Adrenal gland (tissue), 12 donors: ENCODE measurements around the gene ITPK1. TPM values are rescaled to one million over a fixed set of nuclear protein-coding genes. Genes with fewer than 3 reads are reported as not detected.

ENCODE experiments used
- DNase-seq, 7 donors: peaks; one replicate each; pipeline ENCODE4 v3.0.0-alpha.2; 2019 to 2020
- H3K27ac ChIP-seq, 5 donors: fragments of 200-600 bp; sonication (generic) in 4 of 5; 1 replicate in 3 of 5; 2 replicates in 2 of 5; pipeline versions ENCODE4 v1.5.1 to v1.8.0; 2016 to 2020; ENCODE audit warnings: mild to moderate bottlenecking in 1 of 5
- H3K27me3 ChIP-seq: fragments of 200-600 bp; 2 replicates; pipeline ENCODE4 v1.8.0; 2021
- H3K36me3 ChIP-seq, 2 donors: fragments of 200-600 bp; replicated peaks in 1 of 2; 1 replicate in 1 of 2; 2 replicates in 1 of 2; pipeline versions ENCODE4 v1.5.1 to v1.8.0; 2018 to 2022
- H3K4me1 ChIP-seq, 2 donors: fragments of 200-600 bp; replicated peaks in 1 of 2; 1 replicate in 1 of 2; 2 replicates in 1 of 2; pipeline versions ENCODE4 v1.5.1 to v1.8.0; 2018 to 2021
- H3K4me3 ChIP-seq, 4 donors: fragments of 200-600 bp; sonication (generic) in 3 of 4; one replicate each; pipeline ENCODE4 v1.5.1; 2016 to 2018
- H3K9me3 ChIP-seq, 3 donors: fragments of 200-600 bp; sonication (generic) in 1 of 3; replicated peaks in 1 of 3; 1 replicate in 2 of 3; 2 replicates in 1 of 3; pipeline versions ENCODE4 v1.5.1 to v1.8.0; 2016 to 2021
- POLR2A ChIP-seq, 2 donors: fragments of 450-650 bp; IDR thresholded peaks; one replicate each; pipeline ENCODE4 v1.6.1; 2017; ENCODE audit warnings: antibody characterized with exemption in 2 of 2, mild to moderate bottlenecking in 2 of 2, moderate library complexity in 1 of 2
- WGBS, 4 donors: extraction: QIAGEN DNeasy Blood & Tissue Kit in 2 of 4; methylation state at CpG; one replicate each; pipeline versions ENCODE4 v1.1.5 to v1.1.7; 2013 to 2017; 5-methylcytosine and 5-hydroxymethylcytosine counted together
- intact Hi-C, 2 donors: fragments of 100-400 bp; cut with DNase I; formaldehyde crosslinking; loops; one replicate each; pipeline versions ENCODE4 v1.14.1 to v1.15.0; 2022 to 2023
- polyA plus RNA-seq, 3 donors: library from polyadenylated mRNA; stranded (reverse); fragments of 200-250 nt in 2 of 3; fragments of 350-450 nt in 1 of 3; fragmentation: Illumina TruSeq in 1 of 3; extraction: RNeasy Lipid Tissue Mini Kit (QIAGEN cat#74804) in 1 of 3; gene quantifications; one replicate each; pipeline ENCODE4 v1.2.3, GENCODE V29; 2013 to 2014
- total RNA-seq, 9 donors: library from RNA; depleted of rRNA in 4 of 9; stranded (reverse); fragments of >200 nt in 4 of 9; fragments of 120-200 nt in 1 of 9; fragmentation: NEBNext Ultra II Directional in 1 of 9; extraction: Animal tissue kit (Norgen Biotek cat#: 25700) in 1 of 9; gene quantifications; one replicate each; pipeline versions ENCODE4 v1.1.0 to v1.2.4, GENCODE V29; 2013 to 2023
- TF ChIP-seq, protein P1 (sequence below), 6 experiments: fragments of 450-650 bp in 4 of 6; fragments of 200-600 bp in 2 of 6; sonication (generic) in 1 of 6; IDR thresholded peaks; 1 replicate in 5 of 6; 2 replicates in 1 of 6; pipeline versions ENCODE4 v1.5.1 to v1.8.0; 2016 to 2021; ENCODE audit warnings: antibody characterized with exemption in 6 of 6, mild to moderate bottlenecking in 2 of 6, moderate library complexity in 1 of 6
- donor health status: healthy with polysubstance abuse.
- donor health status: Bipolar disorder and iron deficiency.
- donor health status: DM: yes; HTN: yes; CAD: no.
- donor health status: DM: no; HTN: no; CAD: no.
- donor health status: DM: no; HTN: no; CAD: no.
- donor health status: DM: yes; HTN: yes; CAD: no.

The ITPK1 gene
- total and polyA plus RNA-seq, 12 donors: 28.1 to 182 (median 49.2) TPM

- intact Hi-C loops: loop anchor here (2.0 to 10.0 kb wide), 3 partner anchors 151 to 187 kb away; no protein-coding TSS in a partner anchor
- no peak overlapping the region for H3K27ac ChIP-seq
- TF ChIP-seq POLR2A (IDR thresholded peaks at IDR 0.05): no peak
- TF ChIP-seq, protein P1, sequence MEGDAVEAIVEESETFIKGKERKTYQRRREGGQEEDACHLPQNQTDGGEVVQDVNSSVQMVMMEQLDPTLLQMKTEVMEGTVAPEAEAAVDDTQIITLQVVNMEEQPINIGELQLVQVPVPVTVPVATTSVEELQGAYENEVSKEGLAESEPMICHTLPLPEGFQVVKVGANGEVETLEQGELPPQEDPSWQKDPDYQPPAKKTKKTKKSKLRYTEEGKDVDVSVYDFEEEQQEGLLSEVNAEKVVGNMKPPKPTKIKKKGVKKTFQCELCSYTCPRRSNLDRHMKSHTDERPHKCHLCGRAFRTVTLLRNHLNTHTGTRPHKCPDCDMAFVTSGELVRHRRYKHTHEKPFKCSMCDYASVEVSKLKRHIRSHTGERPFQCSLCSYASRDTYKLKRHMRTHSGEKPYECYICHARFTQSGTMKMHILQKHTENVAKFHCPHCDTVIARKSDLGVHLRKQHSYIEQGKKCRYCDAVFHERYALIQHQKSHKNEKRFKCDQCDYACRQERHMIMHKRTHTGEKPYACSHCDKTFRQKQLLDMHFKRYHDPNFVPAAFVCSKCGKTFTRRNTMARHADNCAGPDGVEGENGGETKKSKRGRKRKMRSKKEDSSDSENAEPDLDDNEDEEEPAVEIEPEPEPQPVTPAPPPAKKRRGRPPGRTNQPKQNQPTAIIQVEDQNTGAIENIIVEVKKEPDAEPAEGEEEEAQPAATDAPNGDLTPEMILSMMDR (IDR thresholded peaks at IDR 0.05): no peak
- no peaks in the 10 kb centered on the region for H3K27me3 ChIP-seq
- no peak for DNase-seq
- no peak overlapping the region for H3K4me3 ChIP-seq
- no peaks in the 10 kb centered on the region for H3K9me3 ChIP-seq
- peaks cover 0 to 11% of the 10 kb centered on the region in 2 donors for H3K36me3 ChIP-seq
- 90 to 93% (median 92%) methylated on average over 5 to 6 of the region's 6 CpGs for WGBS, 4 donors
- H3K4me1 ChIP-seq: no peaks in the 10 kb centered on the region
These were observed 162.2 kb downstream of the ITPK1 start for GRCh38 chr14:92953526-92953925.

GRCh38 chr14:92952481-92953298 lies 163.0 kb downstream of the ITPK1 start:
- WGBS, 4 donors: 88 to 93% (median 91%) methylated on average over 14 to 32 of the region's 32 CpGs

DNA sequence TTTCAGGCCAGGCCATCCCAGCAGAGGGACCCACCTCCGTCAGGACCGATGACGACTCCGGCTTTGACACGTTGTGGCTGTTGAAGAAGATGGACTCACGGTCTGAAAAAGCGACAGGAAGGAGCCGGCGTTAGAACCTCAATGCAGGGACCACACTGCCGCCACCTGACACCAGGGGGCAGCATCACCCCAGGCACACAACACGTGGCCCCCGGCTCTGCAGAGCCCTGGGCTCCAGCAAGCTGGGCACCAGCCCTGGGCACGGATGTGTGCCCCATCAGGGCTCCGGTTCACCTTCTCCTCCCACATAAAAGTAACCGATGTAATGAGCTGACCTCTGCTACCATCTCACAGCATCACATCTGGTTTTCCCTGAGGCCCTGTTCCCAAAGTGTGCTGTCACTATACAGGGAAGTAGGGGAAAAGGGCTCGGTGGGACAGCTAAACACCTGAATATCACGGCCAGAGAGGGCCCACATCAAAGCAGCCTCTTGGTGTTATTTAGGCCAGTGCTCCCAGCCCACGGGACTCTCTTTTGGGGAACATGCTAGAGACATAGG lies 163.7 kb downstream of the ITPK1 start:
- no peak overlapping the region for H3K4me3 ChIP-seq
- WGBS, 4 donors: 11 to 42% (median 18%) methylated on average over 8 to 18 of the region's 18 CpGs
- intact Hi-C loops: loop anchor here (2.0 to 10.0 kb wide), 3 partner anchors 153 to 189 kb away; no protein-coding TSS in a partner anchor
- peak; percentile 59 to 92 (median 84) for DNase-seq
- TF ChIP-seq POLR2A (IDR thresholded peaks at IDR 0.05): peak in 1 of 2 donors; percentile 13
- TF ChIP-seq, protein P1 (IDR thresholded peaks at IDR 0.05): peak; percentile 93 to 97 (median 96)
- H3K27ac ChIP-seq: no peak overlapping the region
- H3K27me3 ChIP-seq: no peaks in the 10 kb centered on the region
- no peaks in the 10 kb centered on the region for H3K4me1 ChIP-seq
- peaks cover 0 to 3% of the 10 kb centered on the region in 2 donors for H3K36me3 ChIP-seq
- no peaks in the 10 kb centered on the region for H3K9me3 ChIP-seq

More at GRCh38 chr14:92952481-92953298, 163.0 kb downstream of the ITPK1 start:
- Histone ChIP-seq H3K36me3 (peaks cover 0 to 4% of the 10 kb centered on the region in 2 donors), H3K27ac (no peak overlapping the region), H3K4me3 (no peak overlapping the region), H3K4me1 (no peaks in the 10 kb centered on the region), H3K9me3 (no peaks in the 10 kb centered on the region), H3K27me3 (no peaks in the 10 kb centered on the region)
- intact Hi-C loops: loop anchor here (2.0 to 10.0 kb wide), 3 partner anchors 152 to 188 kb away; no protein-coding TSS in a partner anchor
- DNase-seq: no peak
- no peak for TF ChIP-seq POLR2A (IDR thresholded peaks at IDR 0.05)
- TF ChIP-seq, protein P1 (IDR thresholded peaks at IDR 0.05): no peak

DNA sequence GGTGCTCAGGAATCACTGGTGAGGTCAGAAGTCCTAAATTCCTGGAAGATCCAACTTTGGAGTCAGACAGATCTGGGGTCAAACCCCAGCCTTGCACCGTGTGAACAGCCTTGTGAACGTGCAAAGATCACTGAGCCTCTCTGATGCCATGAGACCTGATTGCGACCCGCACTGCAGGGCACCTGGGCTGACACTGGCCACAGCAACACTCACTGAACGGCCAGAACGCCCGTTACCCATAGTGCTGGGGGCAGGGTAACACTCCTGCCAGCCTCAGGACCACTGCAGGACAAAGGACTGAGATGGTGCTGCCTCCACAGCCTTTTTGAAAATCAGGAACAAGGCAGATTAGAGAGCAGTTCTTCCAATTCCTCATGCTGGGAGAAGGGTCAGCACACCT lies 164.5 kb downstream of the ITPK1 start:
- DNase-seq: no peak
- Histone ChIP-seq H3K27me3 (no peaks in the 10 kb centered on the region), H3K27ac (no peak overlapping the region), H3K4me1 (no peaks in the 10 kb centered on the region), H3K36me3 (peaks cover 0 to 3% of the 10 kb centered on the region in 2 donors), H3K4me3 (no peak overlapping the region), H3K9me3 (no peaks in the 10 kb centered on the region)
- TF ChIP-seq, protein P1 (IDR thresholded peaks at IDR 0.05): no peak
- TF ChIP-seq POLR2A (IDR thresholded peaks at IDR 0.05): no peak
- intact Hi-C loops: loop anchor here (5.0 to 10.0 kb wide), 2 partner anchors 154 to 186 kb away; no protein-coding TSS in a partner anchor
- 81 to 93% (median 87%) methylated on average over 5 to 7 of the region's 7 CpGs for WGBS, 4 donors
